ENCODE results near the gene TPD52L2.

The TPD52L2 gene

DNA sequence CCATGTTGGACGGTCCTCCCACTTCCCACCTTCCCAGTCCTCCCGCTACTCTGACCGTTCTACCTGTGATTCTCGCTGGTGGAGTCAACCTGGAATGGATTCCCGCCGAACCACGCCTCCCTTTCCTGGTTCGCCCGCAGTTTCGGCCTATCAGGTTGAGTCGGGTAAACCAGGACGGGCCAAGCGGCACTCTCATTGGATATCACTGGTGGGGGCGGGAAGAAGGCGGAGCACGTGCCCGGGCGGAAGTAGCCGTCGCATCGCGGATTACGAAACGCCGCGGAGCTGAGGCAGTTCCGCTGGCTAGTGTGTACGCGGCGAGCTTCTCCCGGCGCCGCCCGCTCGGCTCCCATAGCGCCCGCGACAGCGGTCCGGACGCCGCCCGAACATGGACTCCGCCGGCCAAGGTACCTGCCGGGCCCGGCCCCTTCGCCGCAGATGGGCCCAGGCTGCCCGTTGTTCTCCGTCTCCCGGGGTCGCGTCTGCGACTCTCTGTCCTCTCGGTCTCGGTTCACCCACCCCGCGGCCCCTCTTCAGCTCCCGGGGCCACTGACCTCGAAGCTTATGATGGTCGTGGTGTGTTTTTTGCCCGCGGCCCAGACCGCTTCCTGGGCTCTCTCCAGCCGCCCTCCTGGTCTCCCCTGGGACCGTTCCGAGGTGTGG, at the start of gene TPD52L2:
Gene TPD52L2 (plus strand): TSS at position 293 of the 663 bp plus-strand sequence. CDS start 96 bp downstream, at position 389.
- peak; percentile 90 for DNase-seq

- no peak for DNase-seq
Observed at GRCh38 chr20:63815615-63816253, 49.3 kb upstream of the TPD52L2 start.

DNA sequence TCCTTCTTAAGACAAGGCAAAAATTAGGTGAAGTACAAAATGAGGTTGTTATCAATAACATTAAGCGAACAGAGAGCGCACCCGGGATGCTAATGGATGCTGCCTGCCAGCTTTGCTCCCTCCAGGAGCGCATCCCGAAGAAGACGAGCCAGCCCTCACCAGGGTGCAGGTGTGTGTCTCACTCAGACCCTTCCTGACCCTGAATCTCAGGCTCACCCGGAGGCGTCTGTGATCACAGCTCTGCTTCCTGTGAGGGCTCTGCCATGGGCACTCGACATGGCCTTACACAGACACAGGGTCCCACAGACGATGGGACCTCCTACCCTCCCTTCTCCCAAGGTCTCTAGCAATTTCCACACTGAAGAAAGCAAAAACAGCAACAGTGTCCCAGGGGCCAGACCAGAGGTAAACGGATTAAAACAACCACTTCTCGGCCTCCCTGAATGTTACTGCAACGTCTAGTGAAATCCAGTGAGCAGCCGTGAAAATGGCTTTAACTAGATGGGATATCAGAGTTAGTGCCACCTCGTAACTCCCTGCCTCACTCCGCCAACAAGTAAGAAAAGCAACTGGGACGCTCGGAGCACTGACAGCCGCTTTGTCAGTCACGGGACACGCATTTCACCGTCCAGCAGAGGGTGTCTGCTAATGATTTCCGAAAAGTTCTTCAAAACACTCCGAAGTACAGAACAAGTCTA, 45.7 kb upstream of the TPD52L2 start:
- DNase-seq = no peak

DNA sequence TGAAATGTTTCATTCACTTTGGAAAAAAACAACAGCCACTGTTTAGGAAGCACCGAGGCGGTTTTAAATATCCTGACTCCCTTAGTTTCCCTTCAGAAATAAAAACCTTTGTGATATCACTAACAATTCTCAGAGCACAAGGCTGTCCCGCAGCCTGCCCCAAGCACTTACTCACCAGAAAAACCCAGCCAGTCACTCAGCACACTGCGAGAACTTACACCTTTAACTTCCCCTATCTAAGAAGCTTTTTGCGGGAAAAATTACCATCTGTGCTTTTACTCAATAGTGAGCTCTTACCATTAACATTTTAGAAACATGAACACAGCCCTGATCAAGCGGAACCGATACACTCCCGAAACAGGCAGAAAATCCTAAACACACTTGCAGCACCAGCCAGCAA, 43.3 kb upstream of the TPD52L2 start:
- no peak for DNase-seq

DNA sequence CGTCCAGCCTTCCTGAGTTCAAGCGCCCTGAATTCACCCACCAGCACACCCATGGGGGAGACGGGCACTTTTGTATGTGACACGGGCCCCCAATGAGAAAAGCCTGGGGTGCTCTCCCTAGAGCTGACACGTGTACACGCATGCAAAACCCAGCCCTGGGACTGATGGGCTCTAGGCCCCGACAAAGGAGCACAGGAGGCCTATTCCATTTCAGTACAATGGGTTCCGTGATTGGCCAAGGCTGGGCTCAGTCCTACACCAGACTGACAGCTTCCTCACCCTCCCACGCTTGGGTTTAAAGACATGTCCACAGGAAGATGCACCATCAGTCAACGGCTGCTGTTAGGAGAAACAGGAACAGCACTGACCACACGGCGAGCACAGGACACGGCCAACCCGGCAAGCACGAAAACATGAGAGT, 42.8 kb upstream of the TPD52L2 start:
- no peak for DNase-seq

DNA sequence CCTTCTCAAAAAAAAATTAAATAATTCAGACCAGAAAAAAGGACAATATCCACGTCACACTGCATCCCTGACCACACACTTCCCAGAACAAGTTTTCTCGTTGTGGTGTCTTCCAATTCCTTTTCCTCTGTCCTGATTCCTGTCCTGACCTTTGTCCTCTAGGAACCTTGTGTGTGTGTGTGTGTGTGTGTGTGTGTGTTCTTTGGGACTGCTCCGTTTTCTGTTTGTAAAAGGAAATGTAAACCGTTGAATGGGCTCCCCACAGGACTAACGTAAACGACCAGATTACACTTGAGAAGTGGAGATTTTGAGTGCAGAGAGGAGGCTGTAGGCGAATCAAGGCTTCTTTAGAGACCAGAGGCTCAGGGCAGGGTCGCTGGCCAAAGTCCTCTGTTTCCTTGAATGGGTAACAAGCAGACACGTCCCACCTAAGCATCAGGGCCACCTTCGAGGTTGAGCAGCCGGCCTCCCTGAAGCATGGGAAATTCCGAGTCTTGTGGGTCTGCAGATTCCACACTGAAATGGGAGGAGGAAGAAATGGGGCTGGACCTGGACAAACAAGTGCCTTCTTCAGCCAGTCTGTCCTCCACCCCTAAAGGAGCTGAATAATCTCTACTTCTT, 41.3 kb upstream of the TPD52L2 start:
- DNase-seq = no peak

DNA sequence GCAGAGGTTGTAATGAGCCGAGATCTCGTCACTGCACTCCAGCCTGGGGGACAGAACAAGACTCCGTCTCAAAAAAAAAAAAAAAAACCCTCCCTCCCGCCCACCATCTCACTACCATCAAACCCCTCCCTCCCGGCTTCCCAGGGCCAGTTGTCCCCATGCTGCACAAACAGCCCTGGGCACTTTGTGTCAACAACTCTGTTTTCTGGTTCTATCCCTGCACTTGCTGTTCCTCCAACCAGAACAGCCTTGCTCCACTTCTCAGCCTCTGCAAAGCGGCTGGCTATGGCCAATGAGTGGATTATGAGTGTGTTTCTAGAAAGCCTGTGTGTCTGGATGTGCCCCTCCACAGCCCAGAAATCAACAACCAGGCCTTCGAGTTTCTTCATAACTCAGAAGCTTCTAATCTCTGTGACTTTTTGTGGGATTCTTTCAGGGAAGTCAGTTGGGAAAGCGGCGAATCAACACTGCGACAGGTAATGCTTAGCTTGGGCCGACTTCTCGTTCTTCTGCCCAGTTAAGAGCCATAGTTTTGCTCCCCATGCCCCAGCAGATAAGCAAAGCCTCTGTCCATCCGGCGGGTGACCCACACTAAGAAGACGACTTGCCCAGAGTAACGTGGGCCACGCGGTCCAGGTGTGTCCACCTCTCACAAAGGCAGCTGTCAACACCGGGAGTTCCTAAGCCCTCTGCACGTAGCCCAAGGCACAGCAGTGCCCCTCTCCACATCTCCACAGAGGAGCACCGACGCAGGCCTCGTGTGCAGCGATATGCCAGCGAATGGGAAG, 39.5 kb upstream of the TPD52L2 start:
- no peak for DNase-seq

- no peak for DNase-seq
Observed at GRCh38 chr20:63826753-63827152, 38.3 kb upstream of the TPD52L2 start.

- no peak for DNase-seq
Observed at GRCh38 chr20:63828124-63828523, 36.9 kb upstream of the TPD52L2 start.

- DNase-seq = no peak
Observed at GRCh38 chr20:63828545-63828944, 36.5 kb upstream of the TPD52L2 start.

DNA sequence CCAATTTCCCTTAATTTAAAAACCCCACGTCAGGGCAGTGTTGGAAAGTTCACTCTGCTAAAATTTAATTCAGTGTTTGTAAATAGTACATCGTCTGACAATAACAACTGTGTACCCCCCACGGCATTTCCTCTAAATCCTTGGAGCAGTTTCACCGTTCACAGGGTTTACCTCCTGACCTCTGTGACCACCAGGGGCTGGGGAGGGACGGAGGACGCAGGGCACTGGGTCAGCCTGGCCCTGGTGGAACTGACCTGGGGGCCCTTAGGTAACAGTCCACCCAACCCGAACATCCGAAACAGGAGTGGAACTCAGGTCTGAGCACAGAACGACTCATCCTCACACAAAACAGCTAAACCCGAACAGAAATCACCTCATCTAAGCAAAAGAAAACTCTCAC, 36.1 kb upstream of the TPD52L2 start:
- no peak for DNase-seq

DNA sequence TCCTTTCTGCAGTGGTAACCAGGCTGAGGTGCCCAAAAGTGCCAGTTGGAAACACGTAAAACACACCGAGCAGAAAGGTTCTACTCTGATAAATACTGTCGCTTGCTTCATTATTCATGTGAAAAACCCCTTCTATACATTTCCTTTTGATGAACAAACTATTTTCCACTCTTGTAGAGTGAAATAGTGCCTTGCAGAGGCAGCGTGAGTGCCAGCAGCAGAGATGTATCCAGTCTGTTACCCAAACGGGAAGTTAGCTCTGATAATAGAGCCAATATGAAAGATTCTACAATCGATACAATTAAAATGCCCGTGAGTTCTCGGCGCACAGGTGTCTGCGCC, 35.5 kb upstream of the TPD52L2 start:
- no peak for DNase-seq

DNA sequence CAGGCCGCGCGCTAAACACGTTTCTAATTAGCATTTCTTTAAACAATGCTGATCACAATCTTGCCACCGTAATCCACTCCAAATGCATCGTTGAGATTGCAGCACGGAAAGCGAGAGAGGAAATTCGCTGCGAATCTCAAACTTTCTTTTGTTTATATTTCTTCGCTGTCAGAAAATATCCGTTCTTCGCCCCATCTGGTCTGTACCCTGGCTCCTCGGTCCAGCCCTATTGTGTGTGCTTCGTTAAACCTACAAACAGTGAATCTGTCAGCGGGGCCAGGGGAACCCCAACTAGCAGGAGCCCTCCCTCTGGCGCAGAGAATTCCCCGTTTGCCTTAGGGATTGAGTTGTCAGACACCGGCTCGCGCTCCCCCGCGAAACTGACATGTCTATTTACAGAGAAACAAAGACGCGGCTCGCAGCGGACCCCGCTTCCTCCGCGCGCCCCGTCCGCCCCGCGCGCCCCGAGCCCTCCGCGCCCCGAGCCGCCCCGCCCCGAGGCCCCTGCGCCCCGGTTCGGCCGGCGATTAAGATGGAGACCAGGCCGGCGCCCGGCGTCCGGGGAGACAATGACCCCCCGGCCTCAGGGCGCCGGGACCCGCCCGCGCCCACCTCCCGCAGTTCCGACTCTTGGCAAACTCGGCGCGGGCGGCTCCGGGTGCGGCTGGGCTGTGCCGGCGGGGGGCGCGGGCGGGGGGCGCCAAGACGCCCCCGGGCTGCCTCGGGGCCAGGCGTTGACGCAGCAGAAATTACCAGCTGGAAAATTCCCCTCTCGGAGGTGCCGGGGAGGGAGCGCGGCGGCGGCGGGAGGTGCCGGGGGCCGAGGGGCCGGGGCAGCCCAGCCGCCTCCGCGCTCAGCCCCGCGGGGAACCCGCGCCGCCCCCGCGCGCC, 34.9 kb upstream of the TPD52L2 start:
- DNase-seq = no peak

GRCh38 chr20:63830841-63831588, 34.1 kb upstream of the TPD52L2 start, which contains the start of gene ZBTB46:
ZBTB46 (minus strand) TSS chr20:63831264; CDS start chr20:63790757, 40,507 bp downstream.
- no peak for DNase-seq

DNA sequence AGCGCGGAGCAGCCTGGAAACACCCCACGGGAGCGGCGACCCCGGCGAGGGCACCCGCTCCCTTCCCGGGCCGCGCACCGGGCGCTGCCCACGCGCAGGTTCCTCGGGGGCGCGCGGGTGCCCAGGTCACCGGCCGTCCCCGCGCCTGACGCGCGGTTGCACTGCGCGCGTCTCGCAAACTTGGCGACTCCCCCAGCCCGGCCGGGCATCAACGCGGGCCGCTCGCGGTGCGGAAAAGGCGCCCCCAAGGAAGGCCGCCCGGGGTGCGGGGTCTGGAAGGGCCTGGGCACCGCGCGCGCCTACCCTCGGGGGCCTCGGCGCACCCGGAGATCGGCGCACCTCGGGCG, 33.5 kb upstream of the TPD52L2 start:
- no peak for DNase-seq

- DNase-seq = no peak
Observed at GRCh38 chr20:63831993-63832686, 32.9 kb upstream of the TPD52L2 start.

GRCh38 chr20:63833776-63834490, 31.1 kb upstream of the TPD52L2 start:
- no peak for DNase-seq

GRCh38 chr20:63834491-63834880, 30.6 kb upstream of the TPD52L2 start:
- no peak for DNase-seq

- DNase-seq = peak; percentile 71
Observed at GRCh38 chr20:63835021-63835858, 29.8 kb upstream of the TPD52L2 start.

Measured in T1000 (cell line).